GM15510 (cell line): ENCODE results near the gene FBXO28.

Experiments used
- POLR2A ChIP-seq: IDR thresholded peaks from 3 replicates; pipeline ENCODE4 v1.6.1; 2011; ENCODE audit warnings: borderline replicate concordance; ENCODE audit not compliant: insufficient read length; ENCODE audit errors: extremely low read depth

FBXO28 gene

DNA sequence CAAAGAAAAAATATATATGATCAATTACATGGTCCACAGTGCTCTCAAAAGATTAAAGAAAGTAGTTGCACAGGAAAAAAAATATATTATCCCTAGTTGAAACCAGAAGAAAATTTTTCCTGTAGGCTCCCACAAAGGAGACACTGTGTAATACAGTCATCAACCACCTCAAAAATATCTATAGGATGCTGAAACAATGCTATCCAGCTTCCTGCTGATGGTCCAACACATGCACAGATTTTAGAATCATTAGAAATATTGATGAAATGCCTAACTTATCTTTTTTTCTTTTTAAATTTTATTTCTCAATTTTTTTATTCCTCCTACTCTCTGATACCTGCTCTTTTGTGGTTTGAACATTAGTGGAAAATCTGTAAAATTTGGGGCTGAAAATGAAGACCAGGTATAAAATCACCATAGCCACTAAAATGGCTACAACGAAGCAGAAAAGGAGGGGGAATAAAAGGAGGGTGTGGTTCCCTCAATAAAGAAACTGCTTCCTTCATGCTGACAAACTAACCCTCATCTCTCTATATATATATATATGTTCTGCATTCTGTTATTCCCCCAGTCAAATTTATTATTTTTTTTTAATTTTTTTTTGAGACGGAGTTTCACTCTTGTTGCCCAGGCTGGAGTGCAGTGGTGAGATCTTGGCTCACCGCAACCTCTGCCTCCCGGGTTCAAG, 28.3 kb upstream of the FBXO28 start:
- no peak for TF ChIP-seq POLR2A

DNA sequence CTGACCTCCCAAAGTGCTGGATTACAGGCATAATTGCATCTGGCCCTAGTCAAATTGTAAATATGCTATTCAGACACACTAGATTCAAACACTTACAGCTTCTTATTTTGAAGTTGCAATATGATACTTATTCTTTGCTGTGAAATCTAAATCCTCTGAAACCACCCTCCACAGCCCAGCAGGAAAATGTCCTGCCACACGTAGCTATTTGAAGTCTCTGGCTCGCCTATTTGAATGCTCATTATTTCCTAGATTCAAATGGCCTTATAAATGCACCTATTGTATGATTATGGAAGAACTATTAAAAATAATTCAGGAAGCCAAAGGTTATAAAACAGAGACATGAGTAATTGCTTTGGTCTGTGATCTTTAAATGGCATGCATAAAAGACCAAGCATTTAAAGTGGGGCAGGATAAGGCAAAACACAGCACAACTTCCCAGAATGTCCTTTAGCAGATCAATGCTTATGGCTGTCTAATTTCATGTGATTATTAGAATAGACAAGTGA, 26.6 kb upstream of the FBXO28 start:
- TF ChIP-seq POLR2A = no peak

DNA sequence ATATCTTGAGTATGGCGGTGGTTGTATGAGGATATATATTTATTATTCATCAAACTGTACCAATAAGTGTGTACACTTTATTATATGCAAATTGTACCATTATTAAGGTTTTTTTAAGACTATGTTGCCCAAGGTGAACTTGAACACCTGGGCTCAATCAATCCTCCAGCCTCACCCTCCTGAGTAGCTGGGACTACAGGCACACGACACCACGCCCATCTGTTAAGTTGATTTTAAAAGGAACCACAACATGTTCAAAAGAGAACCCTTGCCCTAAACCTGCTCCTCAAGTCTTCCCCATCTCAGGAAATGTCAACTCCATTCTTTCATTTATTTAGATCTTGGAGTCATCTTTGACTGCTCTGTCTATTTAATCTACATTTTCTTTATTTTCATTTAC, 24.3 kb upstream of the FBXO28 start:
- TF ChIP-seq POLR2A = no peak

DNA sequence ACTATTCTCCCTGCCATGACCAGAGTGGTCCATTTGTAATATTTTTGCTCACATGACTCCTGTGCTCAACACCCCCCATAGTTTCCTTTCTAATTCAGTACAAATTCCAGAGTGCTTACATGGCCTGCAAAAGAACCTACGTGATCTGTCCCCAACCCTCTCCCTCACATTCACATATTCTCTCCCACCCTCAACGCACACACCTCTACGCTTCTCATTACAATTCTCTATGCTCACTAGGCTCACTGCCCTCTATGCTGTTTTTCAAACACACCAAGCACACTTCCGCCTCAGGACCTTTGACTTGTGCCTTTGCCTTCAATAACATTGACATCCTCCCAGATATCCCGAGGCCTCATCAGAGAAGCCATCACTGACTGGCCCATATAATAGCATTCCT, 23.8 kb upstream of the FBXO28 start:
- no peak for TF ChIP-seq POLR2A

DNA sequence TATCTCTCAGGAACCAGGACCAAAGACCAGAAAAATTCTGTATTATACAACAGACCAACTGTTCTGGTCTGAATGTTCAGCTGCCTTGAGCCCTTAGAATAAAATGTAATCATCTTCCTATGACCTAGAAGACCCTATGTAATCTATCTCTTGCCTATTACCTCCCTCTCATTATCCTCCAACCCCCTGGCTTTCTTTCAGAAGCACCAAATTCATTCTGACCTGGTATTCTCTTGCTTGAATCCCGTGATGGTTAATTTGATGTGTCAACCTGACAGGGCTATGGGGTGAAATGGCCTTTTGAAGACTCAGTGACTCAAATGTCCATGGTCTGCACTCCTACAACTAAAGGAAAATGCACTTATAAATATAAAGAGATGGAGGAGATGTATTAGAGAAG, 21.8 kb upstream of the FBXO28 start:
- no peak for TF ChIP-seq POLR2A

DNA sequence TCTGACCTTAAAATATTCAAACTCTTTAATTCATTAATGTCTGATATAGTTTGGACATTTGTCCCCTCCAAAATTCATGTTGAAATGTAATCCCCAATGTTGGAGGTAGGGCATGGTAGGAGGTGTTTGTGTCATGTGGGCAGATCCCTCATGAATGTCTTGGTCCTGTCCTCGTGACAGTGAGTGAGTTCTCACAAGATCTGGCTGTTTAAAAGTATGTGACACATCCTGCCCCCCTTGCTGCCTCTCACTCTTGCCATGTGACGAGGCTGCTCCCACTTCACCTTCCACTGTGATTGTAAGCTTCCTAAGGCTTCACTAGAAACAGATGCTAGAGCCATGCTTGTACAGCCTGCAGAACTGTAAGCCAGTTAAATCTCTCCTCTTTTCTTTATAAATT, 21.3 kb upstream of the FBXO28 start:
- no peak for TF ChIP-seq POLR2A

DNA sequence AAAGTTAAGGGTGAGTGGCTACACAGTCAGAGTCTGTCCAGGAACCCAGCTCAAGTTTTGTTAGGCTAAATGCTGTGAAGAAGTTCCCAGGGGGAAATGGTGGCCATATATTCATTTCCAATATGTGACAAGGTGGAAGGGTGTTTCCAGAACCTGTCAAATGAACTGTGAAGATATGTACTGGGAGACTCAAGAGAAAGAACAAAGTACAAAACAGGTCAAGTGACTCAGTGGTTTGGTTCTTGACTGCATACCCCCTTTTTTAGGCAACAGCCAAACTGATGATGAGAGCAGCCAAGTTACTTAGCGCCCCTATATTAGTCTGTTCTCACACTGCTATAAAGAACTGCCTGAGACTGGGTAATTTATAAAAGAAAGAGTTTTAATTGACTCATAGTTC, 18.6 kb upstream of the FBXO28 start:
- TF ChIP-seq POLR2A = no peak

DNA sequence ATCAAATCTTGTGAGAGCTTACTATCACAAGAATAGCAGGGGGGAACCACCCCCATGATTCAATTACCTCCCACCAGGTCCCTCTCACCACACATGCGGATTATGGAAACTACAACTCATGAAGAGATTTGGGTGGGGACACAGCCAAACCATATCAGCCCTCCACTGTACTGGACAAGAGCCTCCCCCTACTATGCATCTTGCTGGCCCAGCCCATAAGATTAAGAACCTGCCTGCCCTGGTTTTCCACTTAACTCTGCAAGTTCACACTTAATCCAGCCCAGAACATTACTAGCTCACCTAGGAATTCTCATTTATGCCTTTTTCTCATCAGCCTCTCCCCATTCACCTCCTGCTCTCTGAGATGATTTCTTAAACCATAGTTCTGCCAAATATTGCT, 18.0 kb upstream of the FBXO28 start:
- TF ChIP-seq POLR2A = no peak

DNA sequence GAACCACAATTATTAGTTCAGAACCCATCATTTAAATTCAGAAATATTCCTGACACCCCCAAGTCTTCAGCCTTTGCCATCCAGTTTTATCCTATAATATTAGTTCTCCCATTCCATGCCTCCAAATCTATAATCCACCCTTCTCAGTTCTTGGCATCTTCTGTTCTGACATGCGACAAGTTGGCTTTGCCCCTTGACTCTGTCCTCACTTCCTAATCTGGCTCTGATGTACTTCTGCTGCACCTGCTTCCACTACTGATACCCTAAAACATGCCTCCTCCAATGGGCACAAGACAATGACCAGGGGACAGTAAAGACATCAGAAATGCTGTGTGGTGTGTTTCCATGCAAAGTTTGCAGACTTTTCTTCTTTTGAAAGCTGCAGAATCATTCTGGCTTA, 17.1 kb upstream of the FBXO28 start:
- TF ChIP-seq POLR2A = no peak

DNA sequence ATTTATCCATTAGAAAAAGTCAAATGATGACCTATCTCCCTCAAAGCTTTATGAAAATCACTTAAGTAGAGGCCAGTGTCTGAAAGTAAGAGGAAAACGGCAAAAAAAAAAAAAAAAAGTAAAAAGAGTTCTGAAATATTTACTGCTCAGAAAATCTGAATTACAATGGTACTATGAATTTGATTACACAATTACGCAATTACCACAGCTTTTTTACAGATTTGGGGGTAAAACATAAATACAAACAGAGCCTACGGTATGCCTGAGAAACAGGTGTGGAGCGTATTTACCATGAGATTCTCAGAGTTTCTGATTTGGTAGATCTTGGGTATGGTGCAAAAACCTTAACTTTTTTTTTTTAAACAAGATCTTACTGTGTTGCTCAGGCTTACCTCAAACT, 15.9 kb upstream of the FBXO28 start:
- TF ChIP-seq POLR2A = no peak

DNA sequence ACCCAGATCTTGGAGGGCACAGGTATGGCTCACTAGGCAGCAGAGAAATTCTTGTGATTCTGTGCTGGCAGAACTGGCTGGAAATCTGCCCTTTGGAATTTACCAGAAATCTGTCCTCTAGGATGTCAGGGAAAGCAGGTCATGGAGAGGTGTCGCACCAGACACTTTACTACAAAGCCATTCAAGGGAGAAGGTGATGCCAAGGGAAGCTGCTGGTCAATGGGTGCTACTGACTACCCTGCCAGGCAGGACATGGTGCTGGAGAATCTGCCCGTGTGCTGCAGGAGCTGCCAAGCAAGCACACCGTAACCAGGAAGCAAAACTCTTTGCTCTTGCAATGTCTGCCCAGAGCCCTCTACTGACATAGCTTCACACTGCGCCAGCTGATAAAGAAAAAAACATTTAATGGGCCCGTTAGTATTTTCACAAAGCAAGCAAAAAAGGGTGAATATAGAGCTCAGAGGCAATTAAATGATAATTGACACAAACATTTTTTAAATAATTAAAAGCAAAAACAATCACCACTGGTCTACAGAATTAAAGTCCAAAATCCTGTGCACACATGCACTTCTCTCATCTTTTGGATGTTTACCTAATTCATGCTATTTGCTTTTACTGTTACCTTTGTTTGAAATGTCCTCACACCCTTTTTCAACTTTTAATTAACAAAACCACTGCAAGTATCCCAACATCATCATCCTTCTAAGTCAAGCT, 7.2 kb upstream of the FBXO28 start:
- no peak for TF ChIP-seq POLR2A

DNA sequence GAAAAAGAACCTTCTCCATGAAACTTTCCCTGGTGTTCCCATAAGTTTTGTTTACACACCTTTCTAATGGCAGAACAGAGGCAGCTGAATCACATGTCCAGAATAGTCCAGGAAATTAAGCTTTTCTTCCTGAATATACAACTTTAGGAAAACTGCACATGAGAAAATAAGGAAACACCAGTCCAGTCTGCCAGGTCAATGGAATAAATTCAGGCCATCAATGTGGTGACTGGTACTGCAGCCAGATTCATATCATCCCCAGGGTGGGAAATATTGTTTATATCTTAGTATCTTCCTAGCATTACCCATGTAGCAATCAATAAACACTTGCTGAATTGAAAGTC, 6.7 kb upstream of the FBXO28 start:
- TF ChIP-seq POLR2A = no peak

DNA sequence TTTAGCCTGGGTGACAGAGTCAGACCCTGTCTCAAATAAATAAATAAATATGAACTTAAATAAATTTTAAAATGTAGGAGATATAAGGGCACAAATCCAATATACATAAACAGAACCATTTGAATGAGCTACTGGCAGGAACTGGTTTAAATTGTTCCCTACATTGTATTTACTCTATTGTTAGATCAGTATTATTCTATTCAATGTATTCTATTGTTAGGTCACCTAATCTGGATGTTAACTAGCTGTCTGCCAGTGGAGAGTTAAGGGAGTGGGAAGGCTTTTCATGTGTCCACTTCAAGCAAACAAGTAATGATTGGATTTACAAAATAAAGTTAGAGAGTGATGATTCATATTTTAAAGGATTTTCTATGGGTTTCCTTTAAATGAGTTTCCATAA, 4.9 kb upstream of the FBXO28 start:
- no peak for TF ChIP-seq POLR2A

DNA sequence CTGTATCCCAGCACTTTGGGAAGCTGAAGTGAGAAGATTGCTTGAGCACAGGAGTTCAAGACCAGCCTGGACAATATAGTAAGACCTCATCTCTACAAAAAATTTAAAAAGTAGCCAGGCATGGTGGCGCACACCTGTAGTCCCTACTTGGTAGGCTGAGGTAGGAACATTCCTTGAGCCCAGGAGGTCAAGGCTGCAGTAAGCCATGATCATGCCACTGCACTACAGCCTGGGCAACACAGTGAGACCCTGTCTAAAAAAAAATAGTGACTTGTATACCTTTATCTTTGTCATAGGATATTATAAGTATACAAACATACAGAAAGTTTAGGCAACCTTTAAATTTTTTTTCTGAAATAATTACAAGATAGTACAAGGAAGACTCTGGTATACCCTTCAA, 3.9 kb upstream of the FBXO28 start:
- TF ChIP-seq POLR2A = no peak

DNA sequence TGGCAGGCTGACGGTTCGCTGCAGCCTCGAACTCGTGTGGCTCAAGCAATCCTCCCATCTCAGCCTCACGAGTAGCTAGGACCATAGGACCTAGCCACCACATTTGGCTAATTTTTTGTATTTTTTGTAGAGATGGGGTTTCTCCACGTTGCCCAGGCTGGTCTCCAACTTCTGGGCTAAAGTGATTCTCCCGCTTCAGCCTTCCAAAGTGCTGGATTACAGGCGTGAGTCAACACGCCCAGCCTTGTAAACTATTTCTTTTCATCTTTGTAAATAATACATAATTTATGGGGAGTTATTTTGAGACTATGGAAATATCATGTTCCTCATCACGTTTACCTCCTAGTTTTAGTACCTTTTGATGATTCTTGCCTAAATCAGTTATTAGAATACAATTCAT, 906 bp upstream of the FBXO28 start:
- TF ChIP-seq POLR2A = no peak

DNA sequence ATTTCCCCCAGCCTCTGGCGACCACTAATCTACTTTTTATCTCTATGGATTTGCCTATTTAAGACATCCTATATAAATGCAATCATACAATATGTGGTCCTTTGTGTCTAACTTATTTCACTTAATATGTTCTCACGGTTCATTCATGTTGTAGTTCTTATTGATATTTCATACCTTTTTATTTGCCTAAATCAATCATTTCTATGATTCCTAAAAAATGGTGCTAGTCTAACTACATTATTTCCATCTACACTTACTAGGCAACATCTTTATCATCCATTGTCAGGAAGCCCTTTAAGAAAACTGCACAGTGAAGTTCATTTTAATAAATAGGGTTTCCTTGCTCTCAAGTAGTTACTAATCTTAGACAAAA, 380 bp upstream of the FBXO28 start:
- no peak for TF ChIP-seq POLR2A

DNA sequence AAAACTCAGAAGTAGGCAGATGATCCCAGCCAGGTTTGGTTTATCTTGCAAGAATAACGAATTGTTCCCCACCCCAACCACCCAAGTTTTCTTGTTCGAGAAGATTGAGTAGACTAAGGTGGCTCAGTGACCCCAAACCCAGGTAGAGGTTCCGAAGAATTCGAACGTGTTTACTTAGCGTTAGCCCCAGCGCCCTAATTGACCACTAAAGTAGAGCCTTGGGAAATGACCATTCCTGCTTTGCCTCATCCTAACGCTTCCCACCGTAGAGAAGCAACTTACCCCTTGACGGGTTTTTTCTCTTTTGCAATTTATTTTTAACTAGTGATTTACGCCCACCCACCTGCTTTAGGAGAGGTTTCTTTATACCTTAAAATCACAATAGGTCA, 870 bp downstream of the FBXO28 start:
- no peak for TF ChIP-seq POLR2A

DNA sequence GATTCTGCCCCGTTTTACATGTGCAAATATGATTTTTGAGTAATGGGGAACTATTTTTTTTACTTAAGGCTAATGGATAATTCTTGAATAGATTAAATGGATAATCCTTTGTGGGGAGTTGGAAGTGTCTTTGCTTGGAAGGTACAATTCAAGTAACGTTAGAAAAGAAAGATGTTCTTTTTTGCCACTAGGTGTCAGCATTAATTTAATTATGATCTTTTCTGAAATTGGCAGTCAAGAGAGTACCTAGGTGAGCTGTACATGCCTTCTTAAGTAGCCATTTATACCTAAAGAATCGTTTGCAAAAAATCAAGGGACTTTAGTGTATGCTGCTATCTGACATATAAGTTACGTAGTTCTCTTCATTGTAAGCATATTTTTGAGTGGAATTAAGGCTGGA, 2.2 kb downstream of the FBXO28 start:
- TF ChIP-seq POLR2A = no peak

DNA sequence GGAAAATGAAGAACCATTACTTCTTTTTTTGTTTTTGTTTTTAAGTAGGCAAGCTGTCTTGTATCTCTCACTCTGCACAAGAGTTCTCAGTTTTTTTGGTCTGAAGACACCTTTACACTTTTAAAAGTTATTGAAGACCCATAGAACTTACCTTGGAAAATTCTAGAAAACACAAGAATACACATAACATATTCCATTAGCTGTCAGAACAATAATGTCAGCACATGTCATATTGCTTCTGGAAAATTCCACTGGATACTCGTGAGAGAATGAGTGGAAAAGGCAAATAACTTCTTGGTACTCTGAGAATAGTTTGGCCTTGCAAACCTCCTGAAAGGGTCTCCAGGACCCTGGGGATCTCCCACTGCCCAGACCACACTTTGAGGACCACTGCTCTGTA, 4.8 kb downstream of the FBXO28 start:
- no peak for TF ChIP-seq POLR2A
